Activated naive CD4-positive, alpha-beta T cell treated with anti-CD3 and anti-CD28 coated beads, Interleukin-2, amount 50 U/mL, for 16 hours (primary cell): Measurements from ENCODE around the gene HOXC12.

Experiments used
- DNase-seq: peaks from one replicate; pipeline ENCODE4 v3.0.0-alpha.2; 2020

The HOXC12 gene

DNA sequence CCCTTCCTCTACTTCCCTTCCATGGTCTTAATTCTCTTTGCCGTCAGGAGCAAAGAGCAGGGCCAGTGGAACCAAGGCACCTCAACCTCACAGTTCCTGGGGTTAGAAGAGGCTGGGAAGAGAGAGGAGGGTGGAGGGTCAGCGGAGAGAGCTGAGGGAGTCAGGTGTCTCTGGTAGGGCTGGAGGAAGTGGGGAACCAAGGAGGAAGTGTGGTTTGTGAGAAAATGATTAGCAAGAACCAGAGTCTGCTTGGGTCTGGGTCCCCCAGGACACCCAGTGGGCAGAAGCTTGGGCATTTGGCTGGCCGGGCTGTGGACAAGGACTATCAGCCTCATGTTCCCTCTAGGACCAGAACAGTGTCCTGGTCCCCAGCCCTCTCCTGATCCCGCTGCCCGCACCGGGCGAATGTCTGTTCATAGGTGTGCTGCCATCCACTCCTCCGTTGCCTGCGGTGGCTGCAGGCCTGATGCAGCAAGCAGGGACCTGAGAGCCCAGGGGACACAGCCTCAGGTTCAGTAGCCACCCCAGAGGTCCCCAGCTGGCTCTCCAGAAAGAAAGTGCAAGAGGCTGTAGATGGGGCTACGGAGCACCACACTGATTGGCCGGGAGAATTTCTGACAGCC, 2.3 kb downstream of the HOXC12 start:
- DNase-seq: no peak

DNA sequence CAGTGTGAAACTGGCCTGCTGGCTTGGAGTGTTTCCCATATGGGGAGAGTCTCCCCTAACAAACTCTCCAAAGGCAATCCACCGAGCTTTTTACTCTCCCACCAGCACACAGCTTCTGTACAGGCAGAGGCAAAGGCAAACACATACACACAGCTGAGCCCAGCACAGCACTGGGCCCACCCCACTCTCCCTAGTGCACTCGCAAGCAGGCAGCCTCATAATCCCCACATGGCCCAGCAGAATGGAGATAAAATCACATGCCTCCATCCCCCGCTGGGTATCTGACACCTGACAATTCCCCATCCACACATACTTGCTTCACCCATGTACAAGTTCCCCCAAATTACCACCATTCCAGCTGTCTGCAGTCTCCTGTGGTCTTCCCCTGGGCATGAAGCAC, 3.4 kb downstream of the HOXC12 start:
- no peak for DNase-seq

DNA sequence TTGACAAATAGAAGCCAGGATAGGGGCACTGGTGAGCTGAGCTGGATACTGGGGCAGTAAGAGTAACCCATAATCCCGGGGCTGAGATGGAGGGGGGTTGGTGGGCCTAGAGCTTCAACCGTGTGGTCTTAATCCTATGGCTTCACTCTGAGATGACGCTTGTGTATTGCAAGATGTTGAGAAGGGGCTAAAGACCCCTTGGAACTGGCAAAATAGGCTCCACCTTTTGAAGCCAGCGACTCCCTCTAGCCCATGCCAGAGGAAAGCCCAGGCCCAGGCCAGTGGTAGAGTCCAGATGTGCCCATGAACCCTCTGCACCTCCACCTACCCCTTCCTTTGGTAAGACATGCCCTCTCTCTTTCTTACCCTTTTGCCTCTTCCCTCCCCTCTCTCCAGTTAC, 4.6 kb downstream of the HOXC12 start:
- DNase-seq: no peak

DNA sequence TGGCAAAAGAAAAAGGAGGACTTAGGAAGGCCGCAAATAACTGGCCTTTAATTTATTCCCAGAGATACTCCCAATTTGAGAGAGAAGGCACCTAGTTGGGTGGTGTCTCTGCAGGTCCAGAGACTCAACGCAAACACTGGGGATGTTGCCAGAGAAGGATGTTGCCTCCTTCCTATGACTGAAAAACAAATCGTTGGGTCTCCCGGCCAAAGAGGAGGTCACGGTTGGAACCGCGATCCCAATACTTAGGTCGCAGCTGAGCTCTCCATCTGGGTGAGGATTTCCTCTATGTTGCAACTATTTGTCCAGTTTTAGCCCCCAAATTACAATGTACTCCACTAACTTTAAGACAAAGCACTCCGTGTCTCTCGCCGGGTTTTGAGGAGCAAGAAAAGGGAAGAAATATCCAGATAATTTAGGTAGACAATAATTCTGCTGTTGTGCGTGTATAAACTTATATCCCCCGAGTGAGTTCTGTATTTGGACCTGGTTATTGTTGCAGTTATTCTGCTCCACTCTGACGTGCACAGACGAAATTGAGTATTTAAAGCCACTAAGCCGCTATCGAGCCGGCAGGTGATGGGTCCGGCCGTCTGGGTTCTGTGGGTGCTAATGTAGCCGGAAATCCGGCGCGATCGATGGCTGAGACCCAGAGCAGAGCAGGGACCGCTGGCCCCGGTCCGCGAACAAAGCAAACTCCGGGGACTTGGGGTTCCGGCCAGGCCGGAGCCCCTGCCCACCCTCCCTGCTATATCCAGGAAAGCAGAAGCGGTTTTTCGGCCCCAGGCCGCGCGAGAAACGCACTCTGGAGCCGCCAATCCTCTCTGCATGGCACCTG, 5.7 kb downstream of the HOXC12 start:
- DNase-seq: no peak

DNA sequence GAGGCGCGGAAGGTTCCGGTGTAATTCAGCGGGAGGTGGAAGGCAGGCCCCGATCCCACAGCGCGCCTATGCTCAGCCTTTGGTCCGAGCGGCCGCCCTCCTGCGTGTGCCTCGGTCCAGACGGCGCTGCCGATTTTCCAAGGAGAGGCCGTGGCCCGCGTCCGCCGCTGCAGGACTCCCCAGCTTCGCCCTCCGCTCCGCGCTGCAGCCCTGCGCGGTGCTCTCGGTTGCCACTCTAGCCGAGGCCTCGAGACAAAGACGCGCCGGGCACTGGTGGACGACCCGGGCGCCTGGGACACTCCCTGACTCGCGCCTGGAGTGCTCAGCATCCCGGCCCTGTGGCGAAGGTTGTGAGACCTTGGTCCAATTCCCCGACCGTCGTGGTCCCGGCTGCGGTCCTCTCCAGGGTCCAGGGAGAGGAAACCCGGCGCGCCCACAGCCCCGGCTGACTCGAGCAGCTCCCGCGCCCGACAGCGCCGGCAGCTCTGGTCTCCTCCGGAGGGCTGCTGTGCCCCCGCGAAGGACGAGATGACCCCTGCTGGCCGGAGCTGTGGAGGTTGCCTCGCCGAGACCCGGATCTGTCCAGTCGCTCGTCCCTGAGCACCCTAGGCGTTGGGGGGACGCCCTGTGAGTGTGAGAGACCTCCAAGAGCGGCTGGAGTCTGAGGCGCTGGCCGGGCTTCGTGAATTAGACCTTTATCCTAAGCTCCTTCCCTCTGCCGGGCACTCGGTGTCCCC, 6.5 kb downstream of the HOXC12 start:
- DNase-seq: no peak

DNA sequence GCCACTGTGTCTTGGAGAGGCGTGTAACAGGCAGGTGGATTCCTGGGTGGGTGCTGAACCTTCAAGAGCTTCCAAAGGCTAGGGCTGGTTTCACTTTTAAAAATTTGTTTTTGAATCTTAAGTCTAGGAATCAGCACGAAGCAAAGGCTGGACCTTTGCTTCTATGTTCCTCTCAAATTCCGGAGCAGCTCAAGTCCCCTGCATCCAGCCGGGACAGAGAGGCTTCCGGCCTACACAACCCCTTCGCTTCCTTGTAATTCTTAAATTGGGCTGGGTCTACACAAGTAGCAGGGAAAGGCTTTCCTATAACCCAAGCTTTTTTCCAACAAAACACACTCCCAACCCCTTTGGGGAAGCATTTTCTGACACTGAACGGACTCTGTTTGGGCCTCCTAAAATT, 8.3 kb downstream of the HOXC12 start:
- no peak for DNase-seq

DNA sequence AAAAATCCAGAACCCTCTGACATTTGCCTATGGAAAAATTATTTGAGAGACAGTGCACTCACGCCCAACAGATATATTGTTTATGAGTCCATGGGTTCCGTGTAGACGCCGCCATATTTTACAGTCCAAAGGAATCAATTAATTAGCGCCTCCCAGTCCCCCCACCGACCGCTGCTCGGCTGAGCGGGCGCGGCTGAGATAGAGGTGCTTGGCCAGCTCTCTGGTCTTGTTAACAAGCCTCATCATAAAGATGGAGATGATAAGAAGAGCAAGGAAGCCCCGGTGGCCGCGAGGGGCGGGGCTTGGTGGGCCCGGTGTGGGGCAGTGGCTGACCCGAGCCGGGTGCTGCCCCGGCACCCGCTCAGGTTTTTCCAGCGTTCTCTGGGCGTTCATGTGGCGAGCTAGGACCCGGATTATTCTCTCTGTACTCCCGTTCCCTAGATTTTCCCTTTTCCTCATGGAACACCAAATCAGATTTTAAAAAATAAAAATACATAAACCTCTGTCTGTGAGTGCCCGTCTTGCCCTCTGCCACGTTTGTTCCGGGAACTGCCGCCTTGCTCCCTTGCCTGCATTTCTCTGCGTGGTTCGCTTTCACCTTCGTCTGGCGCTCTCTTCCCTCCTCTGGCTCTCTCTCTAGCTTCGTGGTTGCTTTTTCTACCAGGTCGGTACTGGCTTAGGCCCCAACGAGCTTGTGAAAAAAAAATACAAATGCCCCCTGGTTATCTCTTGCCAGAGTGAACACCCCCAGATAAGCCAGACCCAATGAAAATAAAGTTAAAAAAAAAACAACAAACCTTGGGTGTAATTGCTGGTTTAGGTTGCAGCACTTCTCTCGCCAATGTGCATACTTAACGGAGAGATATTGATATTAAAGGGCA, 9.0 kb downstream of the HOXC12 start:
- DNase-seq: no peak

DNA sequence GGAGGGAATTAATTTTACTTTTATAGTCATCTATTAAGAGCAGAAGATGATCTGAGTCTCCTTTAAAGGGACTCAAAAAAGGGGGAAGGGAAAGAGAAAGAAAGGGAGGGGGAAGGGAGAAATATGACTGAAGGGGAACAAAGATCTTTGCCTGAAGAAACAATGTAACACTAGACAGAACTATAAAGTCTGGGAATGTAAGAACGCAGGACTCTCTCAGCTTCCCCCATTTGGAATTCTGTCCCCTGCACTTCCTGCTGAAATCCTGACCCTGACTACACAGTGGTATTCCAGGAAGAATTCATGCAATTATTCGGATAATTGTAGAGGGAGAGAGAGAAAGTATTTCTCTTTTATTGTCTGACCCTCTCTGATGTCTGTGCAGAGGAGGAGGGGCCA, 9.6 kb downstream of the HOXC12 start:
- no peak for DNase-seq

DNA sequence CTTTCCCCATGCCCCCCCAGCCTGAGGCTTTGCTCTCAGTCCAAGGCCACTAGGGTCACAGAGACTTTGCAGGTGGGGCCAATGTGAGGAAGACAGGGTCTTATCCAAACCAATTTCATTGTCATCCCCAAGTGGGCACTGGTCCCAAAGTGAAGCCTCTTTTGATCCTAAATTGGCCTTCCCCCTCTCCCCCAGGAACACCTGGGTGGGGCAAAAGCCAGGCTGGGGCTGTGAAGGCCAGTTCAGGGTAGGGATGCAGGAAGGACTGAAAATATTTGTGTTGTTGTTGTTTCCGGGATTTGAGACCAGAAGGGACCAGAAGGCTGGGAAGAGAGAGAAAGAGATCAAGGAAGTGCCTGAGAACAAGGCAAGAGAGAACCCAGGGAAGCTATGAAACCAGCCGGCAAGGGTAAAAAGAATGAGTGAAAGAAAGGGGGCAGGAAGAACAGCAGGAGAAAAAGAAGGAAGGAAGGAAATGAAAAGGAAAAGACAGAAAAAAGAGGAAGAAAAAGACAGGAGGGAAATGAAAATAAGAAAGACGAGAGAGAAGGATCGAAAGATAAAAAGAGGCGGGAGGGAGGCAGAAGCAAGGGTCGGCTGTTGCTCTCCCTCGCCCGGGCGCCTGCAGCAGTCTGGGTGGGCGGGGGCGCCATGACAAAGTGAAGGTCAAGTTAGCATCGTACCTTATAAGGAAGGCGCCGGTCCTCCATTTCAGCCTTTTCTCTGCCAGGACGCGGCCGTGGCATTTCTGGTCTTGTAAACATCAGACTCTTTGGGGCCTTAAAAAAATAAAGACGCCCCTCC, 10.8 kb downstream of the HOXC12 start:
- DNase-seq: no peak

DNA sequence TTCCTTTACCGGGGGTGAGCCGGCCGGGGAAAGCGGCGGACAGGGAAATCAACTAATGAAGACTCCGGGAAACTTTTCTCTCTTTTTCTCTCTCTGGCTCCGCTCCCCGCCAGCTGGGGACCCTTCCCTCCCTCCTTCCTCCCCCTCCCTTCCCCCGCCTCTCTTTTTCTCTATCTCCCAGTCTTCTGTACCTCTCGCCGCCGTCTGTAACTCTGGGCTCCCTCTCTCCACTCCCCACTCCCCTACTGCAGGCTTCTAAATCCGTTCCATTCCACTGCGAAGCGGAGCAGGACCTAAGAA, 11.3 kb downstream of the HOXC12 start:
- DNase-seq: no peak

DNA sequence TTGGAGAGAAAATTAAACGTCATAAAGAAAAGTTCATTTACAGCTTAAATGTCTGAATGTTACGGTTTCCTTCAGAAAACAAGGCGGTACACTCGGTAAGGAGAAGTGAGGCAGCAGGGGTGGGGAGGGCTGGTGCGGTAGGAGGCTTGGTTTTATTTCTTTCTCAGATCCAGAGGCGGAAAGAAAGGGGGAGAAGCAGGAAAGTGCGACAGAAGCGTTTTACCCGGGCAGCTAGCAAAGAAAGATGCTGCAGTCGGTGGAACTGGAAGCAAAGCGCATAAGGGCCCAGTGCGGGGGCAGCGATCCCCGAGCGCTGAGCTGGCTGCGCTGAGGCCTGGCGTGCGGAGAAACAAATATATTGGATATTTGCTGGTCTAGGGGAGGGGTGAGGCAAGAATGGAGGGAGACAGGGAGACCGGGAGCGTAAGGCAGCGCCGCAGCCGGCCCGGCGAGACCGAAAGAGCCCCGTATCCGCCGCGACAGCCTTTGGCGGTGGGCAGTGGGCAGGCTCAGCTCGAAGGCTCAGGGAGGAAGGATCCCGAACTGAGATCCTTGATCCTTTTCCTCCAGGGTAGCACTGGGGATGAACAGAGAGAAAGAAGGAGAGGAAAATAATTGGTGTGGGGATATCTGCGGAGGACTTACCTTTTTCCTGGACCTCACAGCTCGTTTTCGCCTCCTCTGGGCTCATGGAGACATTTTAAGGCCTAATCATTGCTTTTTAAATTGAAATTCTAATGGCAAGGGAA, 11.9 kb downstream of the HOXC12 start:
- DNase-seq: no peak

DNA sequence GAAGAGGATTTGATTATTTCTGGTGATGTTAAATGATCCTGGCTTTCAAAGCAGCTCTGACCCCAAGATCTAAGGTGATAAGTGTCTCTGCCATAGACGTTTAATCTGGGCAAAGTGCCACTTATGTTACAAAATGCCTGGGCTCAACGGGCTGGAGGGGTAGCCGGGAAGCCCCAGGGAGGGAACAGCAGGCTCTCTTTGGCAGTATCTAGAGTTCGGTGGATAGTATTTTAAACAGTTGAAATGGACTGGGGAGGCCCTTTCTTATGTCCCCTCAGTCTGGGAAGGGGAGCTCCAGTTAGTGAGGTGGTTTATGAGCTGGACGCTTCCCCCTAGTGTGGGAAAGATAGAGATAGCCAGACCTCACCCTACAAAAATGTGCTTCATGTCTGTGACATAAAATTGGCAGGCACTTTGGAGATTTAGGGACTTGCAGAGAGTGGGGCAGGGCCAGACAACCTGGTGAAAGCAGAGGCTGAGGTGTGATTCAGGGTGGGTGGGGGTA, 12.8 kb downstream of the HOXC12 start:
- DNase-seq: no peak

DNA sequence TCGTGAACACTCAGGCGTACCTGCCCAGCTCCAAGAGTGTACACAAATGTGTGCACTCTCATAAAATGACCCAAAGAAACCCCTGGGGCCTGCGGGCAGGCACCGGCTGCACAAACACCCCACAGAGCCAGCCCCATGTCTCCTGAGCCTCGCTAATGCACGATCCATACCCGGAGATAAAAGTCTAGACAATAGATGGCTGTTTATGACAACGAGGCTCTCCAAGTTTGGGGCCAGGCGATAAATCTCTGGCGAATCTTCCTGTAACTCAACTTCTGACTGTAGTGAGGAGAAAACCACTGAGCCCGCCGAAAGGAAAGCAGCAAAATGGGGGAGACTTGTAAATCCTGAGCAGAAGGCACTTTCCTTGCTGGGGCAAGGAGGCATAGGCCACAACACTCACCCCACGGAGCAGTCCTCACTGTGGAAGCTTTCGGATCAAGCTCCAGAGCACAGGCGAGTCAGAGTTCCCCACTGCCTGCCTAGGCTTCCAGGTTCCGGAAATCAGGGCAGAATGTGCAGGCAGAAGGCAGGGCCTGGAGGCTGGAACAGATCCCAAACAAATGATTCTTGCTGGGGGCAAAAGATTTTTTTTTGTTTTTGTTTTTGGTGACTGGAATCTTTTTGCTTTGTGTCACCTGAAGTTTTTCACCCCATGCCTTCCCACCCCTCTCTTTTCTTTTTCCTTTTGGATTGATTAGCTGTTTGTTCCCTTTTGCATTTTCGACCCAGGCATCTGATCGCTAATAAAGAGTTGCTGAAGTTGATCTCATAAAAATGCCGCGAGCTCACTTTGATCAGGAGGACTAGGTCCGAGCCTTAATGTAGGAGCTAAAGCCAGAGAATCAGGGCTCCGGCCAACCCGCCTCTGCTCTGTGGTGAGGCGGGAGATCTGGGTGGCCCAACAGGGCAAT, 13.8 kb downstream of the HOXC12 start:
- no peak for DNase-seq

DNA sequence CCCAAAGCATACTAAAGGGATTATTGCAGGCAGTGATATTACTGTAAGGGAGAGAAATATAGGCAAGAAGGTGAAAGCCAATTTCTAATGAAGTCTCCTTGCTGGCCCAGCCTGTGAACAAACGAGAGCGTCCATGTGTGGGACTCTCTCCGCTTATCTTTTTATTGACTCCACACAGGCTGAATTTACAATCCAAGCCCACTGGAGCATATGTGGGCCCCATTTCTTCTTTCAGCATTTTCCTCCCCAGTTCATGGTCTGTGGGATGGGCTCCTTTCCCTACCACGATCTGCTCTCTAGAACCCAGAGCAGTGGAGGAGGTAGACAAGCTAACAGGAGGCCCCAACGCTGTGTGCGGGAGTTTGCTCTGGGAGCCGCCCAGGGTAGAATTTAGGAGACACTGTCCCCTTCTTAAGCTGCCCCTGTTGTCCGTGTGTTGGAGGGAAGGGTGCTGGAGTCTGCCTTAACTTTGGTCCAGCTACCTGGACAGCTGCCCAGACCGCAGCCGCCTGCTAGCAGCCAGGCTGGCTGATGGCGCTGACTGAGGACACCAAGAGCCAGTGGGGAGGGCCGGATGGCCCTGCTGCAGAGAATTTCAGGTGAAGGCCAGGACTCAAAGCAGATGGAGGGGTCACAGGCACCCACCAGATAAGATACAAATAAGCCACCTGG, 15.0 kb downstream of the HOXC12 start:
- DNase-seq: no peak

DNA sequence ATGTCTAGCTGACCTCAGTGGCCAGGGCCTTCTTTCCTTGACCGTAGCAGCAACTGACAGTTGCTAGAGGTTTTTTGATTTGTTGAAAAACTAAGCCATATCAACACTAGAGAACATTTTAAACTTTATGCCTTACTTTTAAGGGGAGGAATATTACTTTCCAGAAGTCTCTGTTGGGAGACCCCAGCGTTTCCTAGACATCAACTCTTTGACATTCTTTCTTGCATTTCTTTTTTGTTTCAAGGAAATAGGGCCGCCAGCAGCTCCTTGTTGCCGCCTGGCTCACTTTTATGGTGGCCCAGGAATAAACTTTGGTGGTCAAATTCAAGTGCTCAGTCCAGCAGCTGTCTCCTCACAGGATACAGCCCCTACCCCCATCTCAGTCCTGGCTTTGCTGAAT, 15.7 kb downstream of the HOXC12 start:
- DNase-seq: no peak

DNA sequence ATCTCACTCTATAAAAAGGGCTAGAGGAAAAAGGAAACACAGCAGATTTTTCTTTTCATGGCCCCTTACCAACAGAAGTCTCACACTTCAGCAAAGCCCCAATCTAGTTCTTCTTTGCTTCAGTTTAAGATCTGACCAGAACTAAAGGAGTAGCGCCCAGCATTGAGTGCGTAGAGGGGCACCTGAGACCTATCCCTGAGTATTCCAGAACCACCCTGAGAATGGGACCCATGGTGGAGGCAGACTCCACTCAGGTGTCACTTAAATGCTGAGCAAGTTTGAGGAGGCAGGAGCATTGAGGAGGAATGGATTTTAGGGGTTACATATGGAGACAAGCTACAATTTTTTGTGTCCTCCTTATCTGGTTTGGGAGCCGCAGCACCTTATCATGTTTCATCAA, 16.4 kb downstream of the HOXC12 start:
- DNase-seq: no peak

DNA sequence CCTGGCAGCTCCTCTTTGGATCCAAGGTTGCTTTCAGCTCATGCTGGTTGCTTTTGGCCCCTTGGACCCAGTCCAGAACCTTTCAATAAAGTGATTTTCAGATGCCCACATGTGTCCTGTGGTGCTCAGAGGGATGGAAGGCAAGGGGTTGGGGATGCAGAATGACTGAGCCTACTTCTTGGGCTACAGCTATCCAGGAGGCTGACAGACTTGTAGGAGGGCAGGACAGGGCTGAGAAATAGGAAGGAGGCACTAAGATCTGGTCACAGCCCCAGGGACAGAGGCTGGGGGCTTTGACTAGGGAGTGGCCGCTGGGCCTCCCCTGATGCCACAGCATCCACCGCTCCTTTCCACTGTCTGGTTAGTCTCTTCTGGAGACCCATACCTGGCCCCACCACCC, 17.0 kb downstream of the HOXC12 start:
- DNase-seq: no peak

DNA sequence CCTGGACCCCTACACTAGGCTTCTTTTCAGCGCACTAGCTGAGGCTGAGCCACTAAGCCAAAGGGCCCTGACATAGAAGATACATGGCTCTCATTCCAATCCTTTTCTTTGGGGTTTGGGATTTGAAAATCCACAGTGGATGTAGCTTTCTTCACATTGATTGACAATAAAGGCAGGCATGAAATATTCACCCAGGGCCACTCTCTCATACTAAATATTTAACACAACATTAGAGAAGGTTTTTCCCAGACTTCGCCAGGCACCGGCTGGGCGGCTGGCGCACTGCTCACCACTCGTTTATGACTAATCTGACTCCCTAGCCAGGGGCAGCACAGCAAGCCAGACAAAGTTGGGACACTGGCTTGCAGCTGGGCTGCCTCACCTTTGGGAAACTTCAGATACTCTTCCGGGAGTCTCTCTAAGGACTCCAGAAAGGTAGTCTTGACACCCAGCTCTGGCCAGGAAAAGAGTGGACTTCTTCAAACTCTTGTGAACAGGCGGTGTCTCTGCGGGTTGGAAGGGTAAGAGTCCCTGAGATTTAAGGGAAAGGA, 17.5 kb downstream of the HOXC12 start:
- DNase-seq: no peak

DNA sequence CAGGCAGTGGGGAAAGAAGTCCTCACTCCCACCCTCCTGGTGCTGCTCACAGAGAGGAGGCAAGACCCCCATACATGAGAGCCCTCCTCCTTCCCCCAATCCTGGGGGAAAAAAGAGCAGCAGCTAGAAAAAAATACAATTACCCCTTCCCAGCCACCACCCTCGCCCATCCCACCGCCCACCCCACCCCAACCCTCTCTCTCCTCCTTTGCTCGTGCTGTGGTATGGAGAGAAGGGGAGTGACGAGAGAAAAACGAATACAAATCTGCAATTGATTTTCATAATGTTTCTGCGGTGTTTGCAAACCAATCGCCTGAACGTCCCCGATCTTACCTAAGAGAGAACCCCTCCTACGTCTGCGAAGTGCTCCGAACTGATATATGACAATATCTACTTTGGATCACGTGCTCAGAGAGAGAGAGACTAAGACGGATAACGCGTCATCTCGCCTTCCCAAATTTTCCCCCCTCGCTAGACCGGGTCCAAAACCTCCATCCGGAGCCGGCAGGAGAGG, 18.1 kb downstream of the HOXC12 start, which contains the start of gene HOXC11:
HOXC11 (plus strand) TSS at position 405 of the 514 bp plus-strand sequence. CDS start 116 bp downstream, outside the sequence.
- no peak for DNase-seq
